ENCODE measurements around the gene PODXL2.

DNA sequence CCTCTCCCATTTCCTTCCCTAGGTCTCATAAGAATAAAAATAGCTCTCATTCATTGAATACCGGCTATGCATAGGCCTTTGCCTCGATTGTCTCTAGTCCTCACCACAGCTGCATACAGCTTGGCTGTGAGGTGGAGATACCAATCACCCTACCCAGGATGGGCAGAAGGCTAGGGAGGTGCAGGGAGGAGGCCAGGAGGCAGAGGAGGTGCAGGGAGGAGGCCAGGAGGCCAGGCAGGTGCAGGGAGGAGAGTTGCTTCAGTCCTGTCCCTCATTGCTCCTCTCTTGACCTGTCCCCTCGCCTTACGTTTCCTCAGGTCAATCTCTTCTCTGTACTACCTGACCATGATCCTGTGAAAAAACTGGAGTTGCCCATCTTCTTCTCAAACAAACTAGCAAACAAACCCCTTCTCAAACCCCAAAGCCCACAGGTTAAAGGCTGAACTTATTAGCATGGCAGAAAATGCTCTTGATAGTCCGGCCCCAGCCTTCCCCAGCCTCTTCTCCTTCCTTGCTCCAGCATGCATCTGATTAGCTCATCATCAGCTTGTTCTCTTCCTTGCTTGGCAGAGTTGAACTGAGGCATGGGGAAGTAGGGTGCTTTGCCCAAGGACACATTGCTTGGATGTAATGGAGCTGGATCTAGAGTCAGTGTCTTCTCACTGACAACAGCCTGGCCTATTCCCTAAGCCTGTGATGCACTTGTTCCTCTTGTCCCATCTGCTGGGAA is 15.8 kb downstream of the PODXL2 start:
- TF ChIP-seq, protein P1, sequence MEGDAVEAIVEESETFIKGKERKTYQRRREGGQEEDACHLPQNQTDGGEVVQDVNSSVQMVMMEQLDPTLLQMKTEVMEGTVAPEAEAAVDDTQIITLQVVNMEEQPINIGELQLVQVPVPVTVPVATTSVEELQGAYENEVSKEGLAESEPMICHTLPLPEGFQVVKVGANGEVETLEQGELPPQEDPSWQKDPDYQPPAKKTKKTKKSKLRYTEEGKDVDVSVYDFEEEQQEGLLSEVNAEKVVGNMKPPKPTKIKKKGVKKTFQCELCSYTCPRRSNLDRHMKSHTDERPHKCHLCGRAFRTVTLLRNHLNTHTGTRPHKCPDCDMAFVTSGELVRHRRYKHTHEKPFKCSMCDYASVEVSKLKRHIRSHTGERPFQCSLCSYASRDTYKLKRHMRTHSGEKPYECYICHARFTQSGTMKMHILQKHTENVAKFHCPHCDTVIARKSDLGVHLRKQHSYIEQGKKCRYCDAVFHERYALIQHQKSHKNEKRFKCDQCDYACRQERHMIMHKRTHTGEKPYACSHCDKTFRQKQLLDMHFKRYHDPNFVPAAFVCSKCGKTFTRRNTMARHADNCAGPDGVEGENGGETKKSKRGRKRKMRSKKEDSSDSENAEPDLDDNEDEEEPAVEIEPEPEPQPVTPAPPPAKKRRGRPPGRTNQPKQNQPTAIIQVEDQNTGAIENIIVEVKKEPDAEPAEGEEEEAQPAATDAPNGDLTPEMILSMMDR (IDR thresholded peaks at IDR 0.05), result no peak
- TF ChIP-seq POLR2A (IDR thresholded peaks at IDR 0.05), result no peak
- no peak for TF ChIP-seq POLR2AphosphoS5 (IDR thresholded peaks at IDR 0.05)

Data from breast epithelium (tissue), 3 donors.